GM18868 (cell line): ENCODE data around the gene CTNS.
A peak's percentile ranks its signal among the peaks of the same experiment; 100 is the strongest.

Source experiments
- ATAC-seq: cut with Tn5 transposase; IDR thresholded peaks from one replicate; pipeline ENCODE4 v1.9.1; 2021; ENCODE audit warnings: mild to moderate bottlenecking, moderate library complexity; ENCODE audit not compliant: unreplicated experiment

CTNS gene

DNA sequence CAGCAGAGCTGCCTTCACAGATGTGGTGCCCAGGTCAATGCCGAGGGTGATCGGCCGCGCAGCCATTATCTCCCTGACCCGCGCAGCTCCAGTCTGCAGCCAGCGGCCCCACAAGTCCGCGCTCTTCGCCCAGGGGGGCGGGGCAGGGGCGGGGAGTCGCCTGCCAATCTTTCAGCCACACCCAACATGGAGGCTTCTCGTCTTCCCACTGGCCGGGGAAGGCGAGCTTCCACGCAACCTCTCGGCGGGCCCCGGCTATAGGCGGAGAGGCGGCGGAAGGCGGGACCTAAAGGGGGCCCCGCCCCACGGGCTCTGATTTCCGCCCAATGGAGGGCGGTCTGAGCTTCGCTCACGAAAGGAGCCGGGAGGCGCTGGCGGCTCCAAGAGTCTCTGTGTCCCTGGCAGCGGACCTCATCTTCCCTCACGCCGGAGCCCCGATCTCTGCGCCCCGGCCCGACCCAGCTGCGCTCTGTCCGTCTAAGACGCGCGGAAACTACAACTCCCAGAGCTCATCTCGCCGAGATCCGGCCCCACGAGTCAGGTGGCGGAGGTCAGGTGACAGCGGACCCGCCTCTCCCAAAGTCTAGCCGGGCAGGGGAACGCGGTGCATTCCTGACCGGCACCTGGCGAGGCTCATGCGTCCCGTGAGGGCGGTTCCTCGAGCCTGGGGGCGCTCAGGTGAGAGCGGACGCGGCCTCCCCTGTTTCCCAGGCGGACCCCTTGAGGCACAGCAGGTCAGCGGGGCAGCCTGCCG, at the start of gene CTNS, which contains the start of gene SHPK:
Gene CTNS, plus strand, starts transcription at position 607 of the 754 bp plus-strand sequence. CDS start 3,447 bp downstream, outside the sequence.
Gene SHPK, minus strand, starts transcription at position 97 of the 754 bp plus-strand sequence. Its CDS starts 31 bp downstream, at position 66.
- peak; percentile 95 for ATAC-seq

DNA sequence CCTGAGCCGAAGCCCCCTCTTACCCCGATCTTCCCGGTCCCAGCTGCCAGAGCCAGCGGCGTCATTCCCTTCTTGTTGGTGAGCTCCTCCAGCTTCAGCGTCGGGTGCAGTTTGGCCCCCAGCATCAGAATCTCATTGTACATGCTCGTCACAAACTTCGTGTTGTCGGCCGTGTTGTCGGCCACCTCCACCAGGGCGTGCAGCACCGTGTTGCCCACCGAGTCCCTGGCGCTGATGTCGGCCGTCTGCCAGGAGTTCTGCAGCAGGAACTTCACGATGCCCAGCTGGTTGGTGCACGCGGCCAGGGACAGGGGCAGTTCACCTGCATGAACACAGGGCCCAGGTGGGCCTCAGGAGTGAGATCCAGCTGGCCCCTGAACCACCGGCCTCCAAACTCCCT, 46.8 kb upstream of the CTNS start:
- ATAC-seq = no peak

DNA sequence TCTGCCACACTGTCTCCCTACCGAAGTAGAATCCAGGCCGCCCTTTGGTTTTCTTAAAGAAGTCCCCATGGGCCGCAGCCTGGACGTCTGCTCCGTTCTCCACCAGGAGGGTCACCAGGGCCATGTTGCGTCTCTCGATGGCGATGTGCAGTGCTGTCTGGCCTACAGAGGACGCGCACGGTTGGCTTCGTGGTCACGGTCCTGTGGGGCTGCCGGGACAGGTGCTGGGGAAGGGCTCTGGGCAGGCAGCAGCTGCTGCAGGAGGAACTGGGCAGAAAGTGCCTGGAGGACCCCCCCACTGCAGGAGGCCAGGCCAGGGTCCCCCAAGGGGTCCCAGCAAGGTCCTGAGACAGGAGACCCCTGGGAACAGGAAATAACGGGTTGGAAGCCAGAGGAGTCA, 46.3 kb upstream of the CTNS start:
- no peak for ATAC-seq

DNA sequence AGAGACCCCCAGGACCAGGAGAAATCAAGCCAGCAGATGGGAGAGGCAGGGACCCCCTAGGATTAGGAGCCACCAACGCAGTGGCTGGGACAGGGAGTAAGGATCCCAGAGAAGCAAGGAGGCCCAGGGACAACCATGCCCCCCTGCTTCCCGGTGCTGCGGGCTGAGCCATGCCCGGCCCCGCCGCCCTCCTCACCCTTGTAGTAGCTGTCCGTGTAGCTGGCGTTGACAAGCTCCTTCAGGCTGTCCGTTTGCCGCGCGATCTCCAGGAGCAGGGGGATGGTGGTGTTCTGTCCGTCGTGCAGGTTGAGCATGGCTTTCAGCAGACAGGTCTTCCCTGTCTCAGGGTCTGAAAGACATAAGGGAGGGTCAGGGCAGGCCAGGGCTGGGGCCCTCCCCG, 45.8 kb upstream of the CTNS start:
- ATAC-seq = no peak

DNA sequence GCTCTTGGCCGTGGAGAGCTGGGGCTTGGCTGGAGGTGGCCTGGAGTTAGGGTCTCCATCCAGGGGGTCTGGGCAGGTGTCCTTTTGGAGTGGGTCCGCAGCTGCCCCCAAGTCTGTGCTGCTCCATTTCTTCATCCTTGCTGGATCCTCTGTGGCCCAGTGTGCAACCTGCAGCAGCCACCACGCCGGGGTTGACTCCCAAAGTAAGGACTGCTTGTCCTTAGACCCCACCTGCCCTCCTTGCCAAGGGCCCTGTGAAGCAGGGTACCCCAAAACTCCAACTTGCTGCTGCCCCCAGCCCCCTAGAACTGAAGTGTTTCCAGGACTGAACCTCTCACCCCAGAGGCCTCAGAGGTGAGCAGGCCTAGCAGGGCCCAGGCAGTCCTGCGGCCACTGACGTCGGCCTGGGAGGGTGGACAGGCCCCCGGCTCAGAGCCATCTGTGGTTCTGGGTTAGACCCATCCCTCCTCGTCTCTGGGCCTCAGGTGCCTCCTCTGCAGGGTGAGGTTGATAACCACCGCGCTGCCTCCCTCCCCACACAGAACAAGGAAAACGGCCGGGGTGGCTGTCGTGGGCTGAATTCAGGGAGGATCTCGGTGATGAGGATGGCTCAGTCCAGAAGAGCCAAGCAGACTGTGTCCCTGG, 44.2 kb upstream of the CTNS start:
- ATAC-seq = no peak

DNA sequence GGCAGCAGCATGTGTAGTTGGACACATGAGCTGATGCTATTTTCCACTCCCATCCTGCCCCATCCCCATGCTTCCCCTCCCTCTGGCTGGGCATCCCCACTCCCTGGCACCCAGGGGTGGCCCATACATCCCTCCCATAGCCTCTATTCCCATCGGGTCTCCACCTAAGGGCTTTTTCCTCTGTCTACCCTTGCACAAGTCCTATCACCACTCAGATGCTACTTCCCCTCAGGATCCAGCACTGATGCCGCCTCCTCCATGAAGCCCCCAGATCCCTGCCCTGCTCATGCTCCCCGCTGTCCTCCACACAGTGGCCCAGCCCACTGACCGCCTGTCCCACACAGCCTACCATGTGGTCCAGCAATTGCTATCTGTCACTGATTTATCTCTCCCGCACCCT, 43.2 kb upstream of the CTNS start:
- no peak for ATAC-seq

DNA sequence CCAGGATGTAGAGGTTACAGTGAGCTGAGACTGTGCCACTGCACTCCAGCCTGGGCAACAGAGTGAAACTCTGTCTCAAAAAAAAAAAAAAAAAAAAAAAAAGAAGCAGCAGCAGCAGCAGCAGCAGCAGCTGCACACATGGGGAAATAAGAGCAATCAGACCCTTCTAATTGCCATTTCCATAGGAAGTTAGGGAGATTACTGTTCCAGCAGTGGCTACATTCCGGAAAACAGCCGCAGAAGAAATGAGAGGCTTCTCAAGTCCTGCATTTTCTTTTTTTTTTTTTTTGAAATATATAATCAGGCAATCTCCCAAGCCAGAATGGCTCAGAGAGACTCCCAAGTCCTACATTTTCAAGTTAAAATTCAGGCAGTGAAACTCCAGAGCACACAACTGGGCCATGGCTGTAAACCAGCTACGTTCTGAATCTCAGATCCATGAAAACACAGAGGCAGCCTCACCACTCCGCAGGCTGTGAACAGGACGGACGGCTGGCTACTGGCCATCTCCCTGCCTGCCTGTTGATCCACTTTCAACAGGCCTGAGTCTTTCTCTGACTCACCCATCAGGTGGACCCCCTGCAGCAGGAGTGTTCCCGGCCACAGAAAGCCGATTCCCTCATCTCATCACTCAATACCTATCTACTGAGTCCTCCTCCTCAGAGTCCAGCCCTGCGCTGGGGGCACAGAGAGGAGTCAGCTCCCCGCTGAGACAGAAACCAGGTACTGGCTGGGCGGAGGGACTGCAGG, 42.3 kb upstream of the CTNS start:
- ATAC-seq = no peak

DNA sequence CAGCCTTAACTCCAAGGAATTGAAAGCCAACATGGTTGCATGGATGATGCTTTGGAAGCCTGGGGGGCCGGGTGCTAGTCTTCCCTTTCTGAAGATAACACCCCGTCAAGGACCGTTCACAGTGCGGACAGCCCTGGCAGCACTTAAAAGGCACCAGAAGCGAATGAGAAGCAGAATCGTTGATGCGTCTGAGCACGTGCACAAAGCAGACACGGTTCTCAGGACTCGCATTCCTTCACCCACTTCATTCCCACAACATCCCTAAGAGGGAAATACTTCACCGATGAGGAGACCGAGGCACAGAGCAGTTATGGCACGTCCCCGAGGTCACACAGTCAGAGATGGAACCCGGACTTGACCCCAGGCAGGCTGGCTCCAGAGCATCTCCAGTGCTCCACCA, 41.6 kb upstream of the CTNS start:
- ATAC-seq = no peak

DNA sequence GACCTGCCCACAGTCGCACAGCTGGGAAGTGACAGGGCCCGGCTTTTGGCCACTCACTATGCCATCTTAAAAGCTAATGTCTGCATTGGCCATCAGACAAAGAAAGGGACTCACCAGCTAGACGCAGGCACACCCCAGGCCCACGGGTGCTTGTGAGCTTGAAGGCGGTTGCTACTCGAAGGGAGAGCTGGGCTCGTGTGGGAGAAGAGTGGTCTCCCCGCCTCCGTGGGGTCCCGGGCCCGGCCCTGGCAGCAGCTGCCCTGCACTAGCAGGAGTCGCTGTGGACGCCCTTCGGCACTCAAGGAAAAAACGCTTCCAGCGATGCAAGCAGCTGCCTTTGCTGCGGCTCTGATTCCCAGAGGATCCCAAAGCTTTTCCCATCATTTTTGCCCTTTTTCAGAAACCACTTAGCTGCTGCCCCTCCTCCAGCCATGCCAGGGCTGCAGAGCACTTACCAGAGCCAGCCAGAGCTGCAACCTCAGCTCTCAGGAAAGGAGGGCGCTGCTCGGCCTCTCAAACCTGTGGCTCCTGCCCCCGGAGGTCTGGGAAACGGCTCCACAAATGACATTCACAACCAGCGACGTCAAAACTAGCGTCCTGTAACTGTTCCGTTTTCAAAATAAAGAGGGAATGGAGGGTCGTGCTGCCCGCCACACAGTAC, 39.6 kb upstream of the CTNS start:
- no peak for ATAC-seq

DNA sequence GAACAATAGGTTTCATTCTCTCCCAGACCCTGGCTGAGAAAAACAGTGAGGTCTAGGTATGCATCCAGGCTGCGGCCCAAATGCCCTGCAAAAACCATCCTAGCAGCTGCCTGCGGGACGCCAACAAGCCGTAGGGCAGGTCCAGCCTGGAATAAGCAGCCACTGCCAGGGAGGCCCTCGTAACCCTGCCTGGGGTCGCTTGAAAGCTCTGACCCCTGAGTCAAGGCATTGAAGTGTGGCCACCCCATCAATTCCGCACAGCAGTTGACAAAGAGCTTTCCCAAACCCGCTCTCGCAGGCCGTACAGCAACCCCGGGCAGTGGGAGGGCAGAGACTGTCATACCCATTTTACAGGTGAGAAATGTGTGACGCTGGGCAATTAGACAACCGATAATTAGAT, 38.5 kb upstream of the CTNS start:
- no peak for ATAC-seq

DNA sequence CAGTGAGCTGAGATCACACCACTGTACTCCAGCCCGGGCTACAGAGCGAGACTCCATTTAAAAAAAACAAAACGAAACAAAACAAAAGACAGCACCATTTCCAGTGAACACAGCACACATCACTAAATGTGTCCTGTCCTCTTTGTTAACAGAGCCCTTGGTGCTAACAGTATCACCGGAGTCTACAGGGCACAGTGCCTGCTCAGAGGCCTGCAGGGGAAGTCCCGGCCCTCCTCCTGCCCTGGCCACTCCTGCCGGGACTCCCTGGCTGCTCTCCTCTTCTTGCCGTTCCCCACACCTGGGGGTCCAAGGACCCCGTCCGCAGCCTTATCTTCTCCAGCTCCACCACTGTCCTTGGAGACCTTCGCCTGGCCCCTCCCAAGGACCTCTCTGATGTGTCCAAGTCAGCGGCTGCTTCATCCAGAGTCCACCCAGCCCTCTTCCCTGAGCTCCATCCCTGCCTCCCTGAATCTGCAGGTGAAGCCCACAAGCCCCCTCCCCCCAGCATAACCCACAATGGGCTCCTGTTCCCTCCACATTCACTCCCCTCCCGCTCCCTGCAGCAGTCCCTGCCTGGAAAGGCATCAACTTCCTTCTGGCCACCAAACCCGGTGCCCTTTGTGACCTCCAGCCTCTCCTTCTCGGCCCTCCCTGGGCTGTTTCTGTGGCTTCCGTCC, 35.9 kb upstream of the CTNS start:
- no peak for ATAC-seq

DNA sequence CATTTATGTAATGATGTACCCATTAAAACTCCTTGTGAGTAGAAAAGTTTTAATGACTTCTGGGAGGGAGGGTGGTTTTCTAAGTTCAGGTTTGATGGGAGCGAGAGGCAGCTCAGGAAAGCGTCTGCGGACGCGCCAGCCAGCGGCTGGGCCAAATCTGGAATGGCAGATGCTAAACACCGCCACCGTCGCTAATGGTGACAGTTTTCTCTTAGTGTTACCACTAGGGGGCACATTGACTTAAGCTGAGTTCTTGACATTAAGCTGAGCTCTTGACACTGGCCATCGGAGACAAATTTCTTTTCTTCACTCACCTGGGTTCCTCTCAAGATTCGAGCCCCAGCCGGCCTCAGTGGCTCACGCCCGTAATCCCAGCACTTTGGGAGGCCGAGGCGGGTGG, 34.1 kb upstream of the CTNS start:
- ATAC-seq = no peak

DNA sequence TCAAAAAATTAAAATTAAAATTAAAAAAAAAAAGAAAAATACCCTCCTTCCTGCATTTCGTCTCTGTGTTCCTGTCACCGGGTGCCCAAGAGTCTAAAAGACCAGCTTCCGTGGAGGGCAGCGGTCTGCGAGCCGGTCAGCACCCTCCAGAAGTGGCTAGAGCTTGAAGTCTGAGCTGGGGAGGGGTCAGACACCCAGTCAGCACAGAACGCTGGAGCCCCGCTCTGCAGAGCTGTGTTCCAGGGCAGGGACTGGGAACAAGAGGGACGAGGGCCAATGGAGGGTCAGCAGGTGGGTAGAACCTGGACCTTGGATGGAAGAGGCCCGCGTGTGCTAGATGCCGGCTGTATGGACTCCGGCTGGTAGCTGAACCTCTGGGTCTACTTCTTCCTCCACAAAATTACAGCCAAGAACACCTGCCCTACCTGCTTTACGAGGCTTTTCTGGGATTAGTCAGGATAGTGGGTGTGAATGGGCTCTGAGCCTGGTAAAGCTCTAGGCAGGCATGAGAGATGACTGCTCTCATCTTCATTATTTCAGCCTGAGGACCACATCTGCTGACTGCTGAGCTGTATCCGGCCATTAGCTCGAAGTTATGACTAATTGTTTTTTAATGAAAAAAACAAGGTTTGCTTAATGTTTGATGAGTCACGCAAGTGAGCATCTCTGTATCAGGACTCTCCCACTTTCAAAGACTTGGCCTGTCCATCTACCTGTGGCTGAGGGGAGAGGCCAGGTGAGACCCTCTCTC, 33.3 kb upstream of the CTNS start:
- ATAC-seq = no peak

DNA sequence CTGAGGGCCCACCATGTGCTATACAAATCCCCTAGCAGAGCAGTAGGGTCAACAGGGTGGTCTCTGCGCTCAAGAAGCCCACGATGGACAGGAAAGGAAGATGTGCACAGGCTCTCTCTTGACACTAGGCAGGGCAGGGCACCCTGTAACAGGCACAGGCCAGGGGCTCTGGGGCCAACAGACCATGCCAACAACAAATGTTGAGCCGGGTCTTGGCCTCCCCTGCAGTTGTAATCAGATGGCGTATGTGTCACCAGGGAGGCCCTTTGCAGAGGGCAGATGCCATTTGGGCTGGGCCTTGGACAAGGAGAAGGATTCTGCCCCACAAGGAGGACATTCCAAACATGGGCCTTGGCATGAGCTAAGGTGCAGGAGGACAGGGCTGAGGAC, 32.7 kb upstream of the CTNS start:
- no peak for ATAC-seq

DNA sequence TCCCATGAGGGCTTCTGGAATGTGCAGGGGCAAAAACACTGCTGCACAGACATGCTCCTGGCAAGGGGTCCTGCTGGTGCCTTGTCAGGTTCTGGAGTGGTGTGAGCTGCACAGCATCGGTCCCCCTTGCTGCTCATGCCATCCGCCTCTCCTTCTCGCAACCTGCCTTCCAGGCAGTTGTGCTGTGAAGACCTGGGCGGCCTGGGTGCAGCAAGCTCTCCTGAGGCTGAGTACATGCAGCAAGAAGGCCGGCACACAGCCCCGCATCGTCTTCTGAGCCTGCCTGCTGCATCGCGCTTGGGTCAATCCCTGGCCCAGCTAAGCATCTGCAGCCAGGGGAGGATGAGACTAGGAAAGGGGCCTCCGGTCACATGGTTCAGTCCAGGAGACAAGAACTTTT, 26.9 kb upstream of the CTNS start:
- no peak for ATAC-seq

DNA sequence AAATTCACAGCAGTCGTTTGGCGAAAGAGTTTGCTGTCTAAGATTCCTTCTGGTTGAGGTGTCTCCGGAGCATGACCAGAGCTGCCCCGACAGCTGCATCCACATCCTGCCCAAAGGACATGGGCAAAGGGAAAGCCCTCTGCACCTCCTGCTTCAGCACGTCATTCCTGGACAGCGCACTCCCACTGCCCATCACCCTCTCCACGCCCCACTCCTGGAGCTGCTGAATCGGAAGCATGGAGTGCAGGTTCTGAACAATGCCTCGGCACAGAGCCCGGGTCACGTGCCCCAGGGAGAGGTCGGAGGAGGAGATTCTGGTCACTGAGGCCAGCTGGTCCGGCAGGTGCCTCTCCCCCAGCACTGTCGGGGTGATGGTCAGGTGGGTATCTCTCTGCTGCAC, 26.0 kb upstream of the CTNS start:
- no peak for ATAC-seq

DNA sequence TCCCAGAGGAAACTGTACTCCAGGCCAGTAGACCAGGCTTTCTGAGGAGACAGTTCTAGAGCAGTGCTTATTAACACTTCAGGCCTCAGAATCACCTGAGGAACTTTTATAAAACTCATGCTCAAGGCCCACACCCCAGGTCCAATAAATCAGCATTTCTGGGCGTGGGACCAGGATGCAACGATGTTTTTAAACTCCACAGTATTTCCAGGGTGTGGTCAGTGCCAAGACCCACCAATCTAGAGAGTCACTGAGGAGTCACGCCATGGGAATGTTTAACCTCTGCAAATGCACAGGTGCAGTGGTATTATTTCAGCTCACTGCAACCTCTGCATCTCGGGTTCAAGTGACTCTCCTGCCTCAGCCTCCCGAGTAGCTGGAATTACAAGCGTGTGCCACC, 23.4 kb upstream of the CTNS start:
- no peak for ATAC-seq

DNA sequence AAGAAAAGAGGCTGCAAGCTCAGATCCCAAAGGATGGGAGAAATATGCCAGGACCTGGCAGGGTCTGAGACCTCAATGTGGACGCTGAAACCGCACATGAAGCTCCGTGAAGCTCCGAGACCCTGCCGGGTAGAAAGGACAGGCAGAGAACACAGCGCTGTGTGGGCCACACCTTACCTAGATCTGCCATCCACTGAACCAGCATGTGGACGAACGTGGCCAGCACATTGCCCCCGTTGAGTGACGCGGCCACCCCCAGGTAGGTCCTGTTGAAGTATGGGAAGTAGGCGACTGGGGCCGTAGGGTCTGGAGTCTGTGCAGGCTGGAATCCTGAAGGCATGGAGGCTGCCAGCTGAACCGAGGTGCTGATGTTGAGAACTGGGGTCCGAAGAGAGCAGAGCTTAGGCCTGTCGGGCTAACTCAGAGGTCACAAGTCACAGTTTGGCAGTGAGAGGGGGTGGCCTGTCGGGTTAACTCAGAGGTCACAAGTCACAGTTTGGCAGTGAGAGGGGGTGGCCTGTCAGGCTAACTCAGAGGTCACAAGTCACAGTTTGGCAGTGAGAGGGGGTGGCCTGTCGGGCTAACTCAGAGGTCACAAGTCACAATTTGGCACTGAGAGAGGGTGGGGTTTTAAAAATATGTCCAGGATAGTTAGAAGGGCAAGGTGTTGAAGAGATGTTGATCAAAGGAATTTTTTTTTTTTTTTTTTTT, 21.2 kb upstream of the CTNS start:
- ATAC-seq = no peak

DNA sequence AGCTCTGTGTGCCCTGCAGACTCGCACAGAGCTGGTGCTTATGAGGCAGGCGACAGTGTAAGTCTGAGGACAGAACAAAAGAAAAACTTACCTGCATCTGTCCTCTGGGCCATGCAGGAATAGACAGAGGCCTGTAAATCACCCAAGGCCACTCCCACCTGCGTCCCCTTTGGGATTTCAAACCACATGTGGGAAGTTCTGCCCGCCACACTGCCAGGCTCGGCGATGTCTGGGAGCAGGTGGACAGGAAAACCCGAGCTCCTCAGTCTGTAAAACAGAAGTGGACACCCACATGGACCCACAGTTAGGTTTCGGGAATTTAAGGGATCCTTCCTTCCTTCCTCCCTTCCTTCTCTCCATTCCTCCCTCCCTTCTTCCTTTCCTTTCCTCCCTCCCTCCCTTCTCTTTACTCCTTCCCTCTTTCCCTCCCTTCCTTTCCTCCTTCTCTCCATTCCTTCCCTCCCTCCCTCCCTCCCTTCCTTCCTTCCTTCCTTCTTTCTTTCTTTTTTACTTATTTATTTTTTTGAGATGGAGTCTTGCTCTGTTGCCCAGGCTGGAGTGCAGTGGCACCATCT, 15.3 kb upstream of the CTNS start:
- no peak for ATAC-seq
